ENCODE results near the gene SNX12. TPM values are rescaled to one million over a fixed set of nuclear protein-coding genes. Genes with fewer than 3 reads are reported as not detected.

Gene SNX12
- polyA plus RNA-seq, 1 donor from 2014 or later = 71.2 TPM

- H3K27me3 ChIP-seq (ENCODE audit: insufficient read depth, low read depth, low read length) = no peaks in the 10 kb centered on the region
- no peaks in the 10 kb centered on the region for H3K9me3 ChIP-seq (ENCODE audit: low read length)
- no peaks in the 10 kb centered on the region for H3F3A ChIP-seq (ENCODE audit: insufficient read depth, low read length, poor library complexity, severe bottlenecking)
- no peak overlapping the region for H2AFZ ChIP-seq (ENCODE audit: low read depth, low read length)
- H3K9ac ChIP-seq (ENCODE audit: low read length) = no peak overlapping the region
- TF ChIP-seq EZH2 (IDR thresholded peaks at IDR 0.05; ENCODE audit: borderline replicate concordance, insufficient read depth, low read length, poor library complexity, severe bottlenecking) = no peak
- TF ChIP-seq SMC3 (conservative IDR thresholded peaks at IDR 0.05; ENCODE audit: poor library complexity) = no peak
- TF ChIP-seq RAD21 (conservative IDR thresholded peaks at IDR 0.05) = no peak
- TF ChIP-seq REST (IDR thresholded peaks at IDR 0.05; ENCODE audit: borderline replicate concordance) = no peak
- no peaks in the 10 kb centered on the region for H3K79me2 ChIP-seq (replicated peaks; ENCODE audit: insufficient read depth, low read length)
- H3K4me3 ChIP-seq (ENCODE audit: low read length) = no peak overlapping the region
- no peak overlapping the region for H3K4me2 ChIP-seq (ENCODE audit: low read length)
- no peaks in the 10 kb centered on the region for H3K36me3 ChIP-seq (ENCODE audit: insufficient read depth, low read length)
- no peaks in the 10 kb centered on the region for H4K20me1 ChIP-seq (ENCODE audit: insufficient read depth)
- no peak overlapping the region for H3K27ac ChIP-seq (ENCODE audit: low read length)
- no peaks in the 10 kb centered on the region for H3K9me2 ChIP-seq (ENCODE audit: insufficient read depth, low read length)
These were observed 43.8 kb upstream of the SNX12 start for GRCh38 chrX:71111921-71112431.

GRCh38 chrX:71111141-71111843, 43.2 kb upstream of the SNX12 start, which contains the start of gene IL2RG:
IL2RG (minus strand) TSS chrX:71111577; CDS start chrX:71111539, 38 bp downstream.
- Histone ChIP-seq H3K4me3 (ENCODE audit: low read length) (no peak within 1 kb of the TSS), H3K4me2 (ENCODE audit: low read length) (no peak within 1 kb of the TSS), H4K20me1 (ENCODE audit: insufficient read depth) (no peaks in the 10 kb centered on the region), H3K36me3 (ENCODE audit: insufficient read depth, low read length) (no peaks in the 10 kb centered on the region), H2AFZ (ENCODE audit: low read depth, low read length) (no peak within 1 kb of the TSS), H3K9me3 (ENCODE audit: low read length) (no peaks in the 10 kb centered on the region), H3K9ac (ENCODE audit: low read length) (no peak within 1 kb of the TSS), H3K79me2 (replicated peaks; ENCODE audit: insufficient read depth, low read length) (no peaks in the 10 kb centered on the region), H3K9me2 (ENCODE audit: insufficient read depth, low read length) (no peaks in the 10 kb centered on the region), H3F3A (ENCODE audit: insufficient read depth, low read length, poor library complexity, severe bottlenecking) (no peaks in the 10 kb centered on the region), H3K27me3 (ENCODE audit: insufficient read depth, low read depth, low read length) (no peaks in the 10 kb centered on the region), H3K27ac (ENCODE audit: low read length) (no peak within 1 kb of the TSS)
- no peak for TF ChIP-seq REST (IDR thresholded peaks at IDR 0.05; ENCODE audit: borderline replicate concordance)
- TF ChIP-seq EP300 (conservative IDR thresholded peaks at IDR 0.05; ENCODE audit: poor library complexity, severe bottlenecking) = no peak
- no peak for TF ChIP-seq TAF1 (IDR thresholded peaks at IDR 0.05; ENCODE audit: low read depth)
- no peak for TF ChIP-seq RAD21 (conservative IDR thresholded peaks at IDR 0.05)
- no peak for TF ChIP-seq CTCF (IDR thresholded peaks at IDR 0.05; ENCODE audit: poor library complexity, severe bottlenecking)
- TF ChIP-seq EZH2 (IDR thresholded peaks at IDR 0.05; ENCODE audit: borderline replicate concordance, insufficient read depth, low read length, poor library complexity, severe bottlenecking) = no peak
